Cardiac muscle cell (in vitro differentiated cells and primary cell): ENCODE measurements around the gene CEBPZ. TPM values are rescaled to one million over a fixed set of nuclear protein-coding genes. Genes with fewer than 3 reads are reported as not detected.

ENCODE experiments used
- DNase-seq, 2 donors: peaks; one replicate each; pipeline versions ENCODE4 v3.0.0 to v3.0.0-alpha.2; 2010 to 2017; ENCODE audit warnings: low read depth in 1 of 2, low spot score in 1 of 2
- H3K27ac ChIP-seq: fragments of 200-600 bp; sonication (generic); 2 replicates; pipeline ENCODE4 v1.5.1; 2016
- H3K27me3 ChIP-seq: fragments of 200-600 bp; sonication (generic); 2 replicates; pipeline ENCODE4 v1.6.0; 2016; ENCODE audit warnings: control low read depth
- H3K36me3 ChIP-seq: fragments of 200-600 bp; sonication (generic); 2 replicates; pipeline ENCODE4 v1.5.1; 2016; ENCODE audit warnings: control low read depth
- H3K4me1 ChIP-seq: fragments of 200-600 bp; sonication (generic); 2 replicates; pipeline ENCODE4 v1.8.1; 2017; ENCODE audit warnings: low read depth, mild to moderate bottlenecking, mixed run types
- H3K4me3 ChIP-seq: fragments of 200-600 bp; sonication (generic); 2 replicates; pipeline ENCODE4 v1.5.1; 2016; ENCODE audit warnings: mild to moderate bottlenecking
- H3K9me3 ChIP-seq: fragments of 200-600 bp; sonication (generic); 2 replicates; pipeline ENCODE4 v1.5.1; 2017; ENCODE audit warnings: low read depth, mild to moderate bottlenecking, control low read depth
- polyA plus RNA-seq: library from polyadenylated mRNA; unstranded; fragments of >200 nt; fragmentation: Nextera tagmentation; extraction: Ambion mirVana; gene quantifications from 2 replicates; pipeline ENCODE4 v1.2.1, GENCODE V29; 2016
- total RNA-seq: library from RNA; depleted of rRNA; stranded (reverse); fragments of >200 nt; gene quantifications from 2 replicates; pipeline ENCODE4 v1.2.3, GENCODE V29; 2016
- TF ChIP-seq, protein P1 (sequence below): IDR thresholded peaks from 2 replicates; pipeline ENCODE4 v1.5.1; 2012; ENCODE audit warnings: low read depth, mild to moderate bottlenecking, low read length

CEBPZ gene
- total and polyA plus RNA-seq, 2 experiments from 2014 or later: 18.9 to 27.9 TPM

- no peaks in the 10 kb centered on the region for H3K36me3 ChIP-seq
- H3K4me3 ChIP-seq: no peak within 1 kb of the TSS
- no peaks in the 10 kb centered on the region for H3K4me1 ChIP-seq
- TF ChIP-seq, protein P1, sequence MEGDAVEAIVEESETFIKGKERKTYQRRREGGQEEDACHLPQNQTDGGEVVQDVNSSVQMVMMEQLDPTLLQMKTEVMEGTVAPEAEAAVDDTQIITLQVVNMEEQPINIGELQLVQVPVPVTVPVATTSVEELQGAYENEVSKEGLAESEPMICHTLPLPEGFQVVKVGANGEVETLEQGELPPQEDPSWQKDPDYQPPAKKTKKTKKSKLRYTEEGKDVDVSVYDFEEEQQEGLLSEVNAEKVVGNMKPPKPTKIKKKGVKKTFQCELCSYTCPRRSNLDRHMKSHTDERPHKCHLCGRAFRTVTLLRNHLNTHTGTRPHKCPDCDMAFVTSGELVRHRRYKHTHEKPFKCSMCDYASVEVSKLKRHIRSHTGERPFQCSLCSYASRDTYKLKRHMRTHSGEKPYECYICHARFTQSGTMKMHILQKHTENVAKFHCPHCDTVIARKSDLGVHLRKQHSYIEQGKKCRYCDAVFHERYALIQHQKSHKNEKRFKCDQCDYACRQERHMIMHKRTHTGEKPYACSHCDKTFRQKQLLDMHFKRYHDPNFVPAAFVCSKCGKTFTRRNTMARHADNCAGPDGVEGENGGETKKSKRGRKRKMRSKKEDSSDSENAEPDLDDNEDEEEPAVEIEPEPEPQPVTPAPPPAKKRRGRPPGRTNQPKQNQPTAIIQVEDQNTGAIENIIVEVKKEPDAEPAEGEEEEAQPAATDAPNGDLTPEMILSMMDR: no peak
- H3K9me3 ChIP-seq: no peaks in the 10 kb centered on the region
- H3K27me3 ChIP-seq: no peaks in the 10 kb centered on the region
- no peak within 1 kb of the TSS for H3K27ac ChIP-seq
- DNase-seq: no peak
Measured at GRCh38 chr2:37188570-37188969, 42.8 kb downstream of the CEBPZ start, which contains the start of gene SULT6B1. TSS of gene SULT6B1 (minus strand) at chr2:37188670. CDS start at chr2:37188640, 30 bp downstream.

DNA sequence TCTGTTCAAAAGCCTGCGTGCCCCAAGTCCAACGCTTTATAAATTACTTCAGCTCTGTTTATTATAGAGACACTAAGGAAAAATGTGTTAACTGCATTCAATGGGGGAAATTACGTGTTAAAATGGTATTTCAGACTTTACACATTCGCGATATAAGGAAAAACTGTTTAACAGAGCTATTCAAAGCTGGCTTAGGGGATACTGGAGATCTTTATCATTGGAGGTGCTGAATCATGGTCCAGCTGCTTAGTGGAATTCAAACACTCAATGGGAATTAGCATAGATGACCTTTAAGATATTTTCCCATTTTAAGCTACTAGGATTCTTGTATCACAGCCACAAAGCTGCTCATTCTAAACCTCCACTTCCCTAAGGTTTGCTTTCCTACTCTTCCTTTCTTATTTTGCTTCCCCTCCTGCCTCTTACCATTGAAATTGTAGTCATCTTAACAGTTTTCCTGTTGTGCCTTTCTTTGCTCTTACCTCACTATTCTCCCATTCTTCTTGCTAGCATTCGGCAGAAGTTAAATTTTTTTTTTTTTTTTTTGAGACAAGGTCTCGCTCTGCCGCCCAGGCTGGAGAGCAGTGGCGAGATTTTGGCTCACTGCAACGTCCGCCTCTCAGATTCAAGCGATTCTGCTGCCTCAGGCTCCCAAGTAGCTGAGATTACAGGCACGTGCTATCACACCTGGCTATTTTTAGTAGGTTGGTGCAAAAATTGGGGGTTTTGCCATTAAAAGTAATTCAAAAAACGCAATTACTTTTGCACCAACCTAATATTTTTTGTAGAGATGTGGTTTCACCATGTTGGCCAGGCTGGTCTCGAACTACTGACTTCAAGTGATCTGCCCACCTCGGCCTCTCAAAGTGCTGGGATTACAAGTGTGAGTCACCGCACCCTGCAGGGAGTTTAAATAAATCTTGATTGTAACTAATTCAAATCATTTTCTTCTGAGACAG lies 49.4 kb downstream of the CEBPZ start:
- Histone ChIP-seq H3K4me1 (no peaks in the 10 kb centered on the region), H3K36me3 (no peaks in the 10 kb centered on the region), H3K4me3 (no peak overlapping the region), H3K27ac (no peak overlapping the region), H3K27me3 (no peaks in the 10 kb centered on the region), H3K9me3 (no peaks in the 10 kb centered on the region)
- DNase-seq: no peak
- TF ChIP-seq, protein P1: no peak

GRCh38 chr2:37180640-37181039 lies 50.8 kb downstream of the CEBPZ start:
- no peaks in the 10 kb centered on the region for H3K27me3 ChIP-seq
- DNase-seq: no peak
- H3K36me3 ChIP-seq: no peaks in the 10 kb centered on the region
- TF ChIP-seq, protein P1: no peak
- H3K4me3 ChIP-seq: no peak overlapping the region
- H3K27ac ChIP-seq: no peak overlapping the region
- no peaks in the 10 kb centered on the region for H3K9me3 ChIP-seq
- H3K4me1 ChIP-seq: no peaks in the 10 kb centered on the region

- H3K27ac ChIP-seq: no peak overlapping the region
Measured at GRCh38 chr2:37180006-37180639, 51.3 kb downstream of the CEBPZ start.

DNA sequence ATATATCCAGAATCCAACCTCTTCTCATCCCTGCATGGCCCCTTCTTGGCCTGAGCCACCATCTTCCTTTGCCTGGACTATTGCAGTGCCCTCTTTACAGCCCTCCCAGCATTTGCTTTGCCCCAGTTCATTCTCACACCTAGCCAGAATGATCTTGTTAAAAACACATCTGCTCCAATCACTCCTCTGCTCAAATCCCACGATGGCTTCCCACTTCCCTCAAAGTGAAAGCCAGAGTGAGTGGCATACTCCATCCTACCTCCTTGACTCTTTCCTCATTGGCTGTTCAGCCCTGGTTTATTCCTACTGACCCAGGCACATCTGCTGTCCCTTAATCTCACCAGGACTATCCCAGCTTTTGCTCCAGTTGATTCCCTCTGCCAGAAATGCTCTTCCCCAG lies 57.7 kb downstream of the CEBPZ start:
- DNase-seq: no peak
- no peaks in the 10 kb centered on the region for H3K9me3 ChIP-seq
- H3K27ac ChIP-seq: no peak overlapping the region
- TF ChIP-seq, protein P1: no peak
- H3K4me1 ChIP-seq: no peaks in the 10 kb centered on the region
- no peaks in the 10 kb centered on the region for H3K36me3 ChIP-seq
- no peak overlapping the region for H3K4me3 ChIP-seq
- no peaks in the 10 kb centered on the region for H3K27me3 ChIP-seq

More at GRCh38 chr2:37180006-37180639, 51.3 kb downstream of the CEBPZ start:
- Histone ChIP-seq H3K9me3 (no peaks in the 10 kb centered on the region), H3K27me3 (no peaks in the 10 kb centered on the region), H3K36me3 (no peaks in the 10 kb centered on the region), H3K4me1 (no peaks in the 10 kb centered on the region), H3K4me3 (no peak overlapping the region)
- DNase-seq: no peak
- TF ChIP-seq, protein P1: no peak
